Neural crest cell (in vitro differentiated cells): Measurements from ENCODE around the gene ETV6. TPM values are rescaled to one million over a fixed set of nuclear protein-coding genes. Genes with fewer than 3 reads are reported as not detected.

Experiments used
- DNase-seq: peaks from one replicate; pipeline ENCODE4 v3.0.0; 2021; ENCODE audit warnings: low read depth, mixed read lengths, low spot score
- H3K27ac Mint-ChIP-seq: one replicate; pipeline ENCODE4 v1.8.0; 2021; ENCODE audit warnings: mild to moderate bottlenecking, mixed read lengths; ENCODE audit not compliant: unreplicated experiment
- H3K27me3 Mint-ChIP-seq: 2 replicates; pipeline ENCODE4 v1.8.0; 2021; ENCODE audit warnings: low read depth, mild to moderate bottlenecking, mixed read lengths
- H3K36me3 Mint-ChIP-seq: 2 replicates; pipeline ENCODE4 v1.8.0; 2021; ENCODE audit warnings: low read depth, mild to moderate bottlenecking, mixed read lengths
- H3K4me1 Mint-ChIP-seq: 2 replicates; pipeline ENCODE4 v1.8.0; 2021; ENCODE audit warnings: mixed read lengths
- H3K4me3 Mint-ChIP-seq: one replicate; pipeline ENCODE4 v1.8.0; 2021; ENCODE audit warnings: mild to moderate bottlenecking, mixed read lengths
- H3K9me3 Mint-ChIP-seq: 2 replicates; pipeline ENCODE4 v1.8.0; 2021; ENCODE audit warnings: mixed read lengths
- CTCF ChIP-seq: fragments of 200-600 bp; sonication (generic); conservative IDR thresholded peaks from 2 replicates; pipeline ENCODE4 v1.5.0; 2021; ENCODE audit warnings: antibody characterized with exemption, mild to moderate bottlenecking
- total RNA-seq: library from RNA; stranded (reverse); gene quantifications from 2 replicates; pipeline ENCODE4 v1.2.1, GENCODE V29; 2021

Gene ETV6
- total RNA-seq, 1 donor from 2014 or later = 18.7 TPM

GRCh38 chr12:11861155-11861863 lies 211.8 kb downstream of the ETV6 start:
- peaks cover 48% of the 10 kb centered on the region for H3K4me1 Mint-ChIP-seq

GRCh38 chr12:11861864-11862600 lies 212.6 kb downstream of the ETV6 start:
- peaks cover 42% of the 10 kb centered on the region for H3K4me1 Mint-ChIP-seq
- peak overlapping the region; percentile 93 for H3K27ac Mint-ChIP-seq
- no peak for DNase-seq
- H3K36me3 Mint-ChIP-seq = peaks cover 21% of the 10 kb centered on the region
- H3K27me3 Mint-ChIP-seq = no peaks in the 10 kb centered on the region
- H3K4me3 Mint-ChIP-seq = peak overlapping the region; percentile 15
- H3K9me3 Mint-ChIP-seq = peaks cover 14% of the 10 kb centered on the region
- TF ChIP-seq CTCF = no peak

More at GRCh38 chr12:11861155-11861863, 211.8 kb downstream of the ETV6 start:
- peak overlapping the region; percentile 67 for H3K4me3 Mint-ChIP-seq
- H3K27me3 Mint-ChIP-seq = no peaks in the 10 kb centered on the region
- TF ChIP-seq CTCF = no peak
- H3K27ac Mint-ChIP-seq = peak overlapping the region; percentile 93
- peaks cover 14% of the 10 kb centered on the region for H3K36me3 Mint-ChIP-seq
- peak; percentile 15 for DNase-seq
- peaks cover 10% of the 10 kb centered on the region for H3K9me3 Mint-ChIP-seq

- Mint-ChIP-seq H3K4me3 (no peak overlapping the region), H3K9me3 (peaks cover 15% of the 10 kb centered on the region), H3K27ac (peak overlapping the region; percentile 57), H3K36me3 (peaks cover 22% of the 10 kb centered on the region), H3K4me1 (peaks cover 42% of the 10 kb centered on the region), H3K27me3 (no peaks in the 10 kb centered on the region)
- no peak for TF ChIP-seq CTCF
- DNase-seq = no peak
These were observed 213.3 kb downstream of the ETV6 start for GRCh38 chr12:11862798-11863197.

GRCh38 chr12:11863478-11863906 lies 214.0 kb downstream of the ETV6 start:
- H3K27me3 Mint-ChIP-seq = no peaks in the 10 kb centered on the region
- no peak for TF ChIP-seq CTCF
- H3K36me3 Mint-ChIP-seq = peaks cover 26% of the 10 kb centered on the region
- no peak for DNase-seq
- H3K4me1 Mint-ChIP-seq = peaks cover 41% of the 10 kb centered on the region
- H3K27ac Mint-ChIP-seq = peak overlapping the region; percentile 52
- no peak overlapping the region for H3K4me3 Mint-ChIP-seq
- peaks cover 15% of the 10 kb centered on the region for H3K9me3 Mint-ChIP-seq

- H3K27me3 Mint-ChIP-seq = no peaks in the 10 kb centered on the region
- DNase-seq = no peak
These were observed 214.5 kb downstream of the ETV6 start for GRCh38 chr12:11863988-11864387.

More at GRCh38 chr12:11863988-11864387, 214.5 kb downstream of the ETV6 start:
- Mint-ChIP-seq H3K27ac (peak overlapping the region; percentile 20), H3K4me1 (peaks cover 38% of the 10 kb centered on the region), H3K4me3 (no peak overlapping the region), H3K36me3 (peaks cover 24% of the 10 kb centered on the region), H3K9me3 (peaks cover 15% of the 10 kb centered on the region)
- no peak for TF ChIP-seq CTCF
